GM18951 (cell line): ENCODE data around the gene S100A13.

Experiments
- POLR2A ChIP-seq: IDR thresholded peaks from 4 replicates; pipeline ENCODE4 v1.6.1; 2011; ENCODE audit warnings: mild to moderate bottlenecking; ENCODE audit not compliant: insufficient read length, insufficient read depth; ENCODE audit errors: extremely low read depth
- in situ Hi-C: fragments of 300-500 bp; cut with MboI; formaldehyde crosslinking; loops from one replicate; pipeline ENCODE4 v1.12.0; 2022; ENCODE audit warnings: low sequenced_read_pairs, mixed read lengths, inconsistent platforms; ENCODE audit not compliant: unreplicated experiment

The S100A13 gene

DNA sequence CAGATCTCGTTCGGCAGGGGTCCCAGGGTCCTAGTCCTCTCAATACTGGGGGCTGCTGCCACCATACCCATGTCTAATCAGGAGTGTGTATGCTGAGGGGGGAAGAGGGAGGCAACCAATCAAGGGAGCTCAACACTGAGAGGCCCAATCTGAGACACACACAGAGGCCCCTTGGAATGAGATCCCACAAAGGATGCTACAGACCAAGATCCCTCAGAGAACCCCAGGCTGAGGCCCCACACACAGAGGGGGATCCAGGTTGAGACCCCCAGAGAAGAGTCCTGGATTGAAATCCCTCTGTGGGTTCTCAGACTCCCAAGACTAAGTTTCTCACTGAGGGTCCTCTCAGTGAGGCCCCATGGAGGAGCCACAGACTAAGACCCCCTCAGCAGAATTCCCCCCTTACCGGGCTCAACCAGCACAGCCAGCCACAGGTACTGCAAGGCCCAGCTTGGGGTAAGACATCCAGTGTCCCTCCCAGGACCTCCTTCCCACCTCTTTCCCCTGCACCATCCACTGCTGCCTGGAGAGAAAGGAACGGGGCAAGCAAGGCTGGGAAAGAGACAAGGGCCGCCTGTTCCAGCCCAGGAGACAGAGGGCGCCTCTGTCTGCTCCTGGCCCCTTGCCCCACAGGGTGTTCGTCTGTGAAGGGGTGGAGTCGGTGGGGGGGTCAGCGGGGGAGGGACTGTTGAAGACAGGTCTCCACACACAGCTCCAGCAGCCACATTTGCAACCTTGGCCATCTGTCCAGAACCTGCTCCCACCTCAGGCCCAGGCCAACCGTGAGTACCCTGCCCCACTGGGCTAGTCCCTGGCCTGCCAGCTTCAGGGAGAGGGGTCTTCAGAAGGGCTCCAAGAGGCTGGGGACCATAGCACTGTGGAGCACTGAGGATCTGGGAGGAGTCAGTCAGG lies 666 bp upstream of the S100A13 start, which contains the start of gene S100A1:
TSS of gene S100A1 (plus strand) at position 720 of the 912 bp plus-strand sequence. CDS start 2,088 bp downstream, outside the sequence.
- TF ChIP-seq POLR2A: no peak
- in situ Hi-C loops: no loop called here

DNA sequence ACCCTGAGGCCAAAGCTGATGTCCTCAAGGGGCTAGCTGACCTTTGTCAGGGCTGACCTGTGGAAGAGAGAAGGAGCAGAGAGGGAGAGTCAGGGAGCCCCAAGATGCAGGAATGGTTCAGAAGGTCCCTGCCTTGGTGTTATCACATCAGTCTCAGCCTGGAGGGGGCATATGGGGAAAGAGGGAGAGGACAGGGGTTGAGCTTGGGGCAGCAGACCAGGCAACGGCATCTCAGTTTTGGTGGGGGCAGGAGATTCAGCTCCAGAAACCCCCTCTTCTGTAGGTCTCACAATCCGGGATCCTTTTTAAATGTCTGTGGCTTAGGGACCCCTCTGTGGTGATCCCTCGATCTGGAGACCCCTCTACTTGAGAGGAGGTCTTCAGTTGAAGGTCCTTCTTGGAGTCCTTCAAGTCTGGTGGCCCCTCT lies 815 bp downstream of the S100A13 start:
- no peak for TF ChIP-seq POLR2A
- in situ Hi-C loops: no loop called here

DNA sequence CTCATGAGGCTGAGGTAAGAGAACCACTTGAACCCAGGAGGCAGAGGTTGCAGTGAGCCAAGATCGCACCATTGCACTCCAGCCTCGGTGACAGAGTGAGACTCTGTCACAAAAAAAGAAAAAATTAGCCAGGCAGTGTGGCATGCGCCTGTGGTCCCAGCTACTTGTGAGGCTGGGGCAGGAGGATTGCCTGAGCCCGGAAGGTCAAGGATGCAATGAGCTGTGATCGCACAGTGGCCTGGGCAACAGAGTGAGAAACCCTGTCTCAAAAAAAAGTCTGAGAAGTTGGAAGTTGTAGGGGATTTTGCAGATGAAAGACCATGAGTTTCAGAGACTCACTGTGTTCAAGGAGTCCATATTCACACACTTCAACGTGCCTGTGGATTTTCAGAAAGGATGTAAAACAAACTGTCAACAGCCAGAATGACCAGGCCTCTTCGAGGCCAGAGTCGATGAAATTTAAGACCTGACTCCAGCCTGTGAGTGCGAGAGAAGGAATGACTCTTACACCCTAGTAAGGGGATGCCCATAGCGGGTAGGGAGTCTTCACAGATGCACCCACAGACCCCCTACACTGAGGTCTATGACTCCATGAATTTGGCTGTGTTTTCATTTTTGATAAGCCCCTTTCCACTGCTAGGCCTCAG lies 2.2 kb downstream of the S100A13 start:
- TF ChIP-seq POLR2A: no peak
- in situ Hi-C loops: no loop called here

DNA sequence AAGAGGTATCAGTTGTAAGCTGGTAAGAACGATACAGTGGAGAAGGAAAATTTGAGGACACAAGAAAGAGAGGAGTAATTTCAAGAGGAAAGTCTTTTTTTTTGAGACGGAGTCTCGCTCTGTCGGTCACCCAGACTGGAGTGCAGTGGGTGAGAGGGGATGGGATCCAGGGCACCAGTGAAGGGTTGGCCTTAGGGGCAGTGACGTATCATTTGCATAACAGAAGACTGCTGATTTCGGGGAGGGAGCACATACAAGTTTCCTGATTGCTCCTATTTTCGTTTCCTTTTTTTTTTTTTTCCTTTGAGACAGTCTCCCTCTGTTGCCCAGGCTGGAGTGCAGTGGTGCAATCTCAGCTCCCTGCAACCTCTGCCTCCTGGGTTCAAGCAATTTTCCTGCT lies 4.2 kb downstream of the S100A13 start:
- TF ChIP-seq POLR2A: no peak
- in situ Hi-C loops: no loop called here

DNA sequence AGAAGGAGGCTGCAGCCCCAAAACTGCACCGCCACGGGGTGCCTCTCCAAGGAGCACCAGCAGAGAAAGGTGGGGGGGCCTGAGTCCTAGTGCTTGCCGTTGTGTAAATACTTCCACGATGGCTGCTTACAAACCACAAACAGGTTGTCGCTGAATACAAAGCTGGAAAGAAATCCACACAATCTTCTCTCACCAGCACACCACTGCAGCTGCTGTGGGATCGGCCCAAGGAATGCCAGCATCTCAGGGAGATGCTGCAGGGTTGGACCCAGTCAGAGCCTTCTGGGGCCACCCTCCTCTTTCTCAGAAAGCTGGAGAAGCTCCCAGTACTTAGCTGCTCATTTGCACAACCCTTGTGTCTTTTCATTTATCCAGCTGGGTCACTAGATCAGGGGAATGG lies 8.1 kb downstream of the S100A13 start:
- in situ Hi-C loops: no loop called here
- TF ChIP-seq POLR2A: no peak

DNA sequence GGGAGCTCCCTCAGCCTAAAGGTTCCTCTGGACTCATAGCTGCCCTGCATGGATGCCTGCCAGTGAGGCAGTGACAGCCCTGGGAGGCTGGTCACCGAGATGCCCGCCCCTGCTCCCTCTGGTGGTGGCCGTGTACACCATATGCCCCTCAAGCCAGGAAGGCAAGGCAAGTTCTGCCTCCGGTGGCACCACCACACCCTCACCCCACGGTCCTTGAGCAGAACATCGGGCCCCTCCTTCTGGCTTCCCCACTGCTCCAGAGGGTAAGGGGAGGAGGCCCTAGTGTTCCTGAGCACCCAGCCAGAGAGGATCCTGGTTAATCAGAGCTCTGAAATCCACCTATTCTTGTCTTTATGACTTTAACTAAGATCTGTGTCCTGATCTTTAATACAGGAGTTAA lies 9.6 kb downstream of the S100A13 start:
- in situ Hi-C loops: no loop called here
- TF ChIP-seq POLR2A: no peak

DNA sequence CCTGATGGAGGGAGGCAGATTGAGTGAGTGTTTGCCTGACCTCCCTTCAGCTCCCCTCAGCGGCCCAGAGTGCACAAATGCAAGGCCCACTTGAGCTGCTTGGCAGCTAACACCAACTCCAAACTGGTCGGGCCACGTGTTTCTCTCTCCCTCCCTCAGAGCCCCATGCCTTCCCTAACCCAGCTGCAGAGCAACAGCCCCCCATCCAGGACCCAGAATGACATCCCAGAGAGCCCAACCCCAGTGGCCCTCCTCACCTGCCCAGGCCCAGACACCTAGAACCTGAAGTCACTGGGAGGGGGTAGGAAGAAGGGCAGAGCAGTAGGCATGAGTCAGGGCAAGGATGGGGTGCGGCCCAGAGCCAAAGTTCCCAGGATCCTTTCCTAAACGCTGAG lies 10.4 kb downstream of the S100A13 start:
- in situ Hi-C loops: no loop called here
- TF ChIP-seq POLR2A: no peak

DNA sequence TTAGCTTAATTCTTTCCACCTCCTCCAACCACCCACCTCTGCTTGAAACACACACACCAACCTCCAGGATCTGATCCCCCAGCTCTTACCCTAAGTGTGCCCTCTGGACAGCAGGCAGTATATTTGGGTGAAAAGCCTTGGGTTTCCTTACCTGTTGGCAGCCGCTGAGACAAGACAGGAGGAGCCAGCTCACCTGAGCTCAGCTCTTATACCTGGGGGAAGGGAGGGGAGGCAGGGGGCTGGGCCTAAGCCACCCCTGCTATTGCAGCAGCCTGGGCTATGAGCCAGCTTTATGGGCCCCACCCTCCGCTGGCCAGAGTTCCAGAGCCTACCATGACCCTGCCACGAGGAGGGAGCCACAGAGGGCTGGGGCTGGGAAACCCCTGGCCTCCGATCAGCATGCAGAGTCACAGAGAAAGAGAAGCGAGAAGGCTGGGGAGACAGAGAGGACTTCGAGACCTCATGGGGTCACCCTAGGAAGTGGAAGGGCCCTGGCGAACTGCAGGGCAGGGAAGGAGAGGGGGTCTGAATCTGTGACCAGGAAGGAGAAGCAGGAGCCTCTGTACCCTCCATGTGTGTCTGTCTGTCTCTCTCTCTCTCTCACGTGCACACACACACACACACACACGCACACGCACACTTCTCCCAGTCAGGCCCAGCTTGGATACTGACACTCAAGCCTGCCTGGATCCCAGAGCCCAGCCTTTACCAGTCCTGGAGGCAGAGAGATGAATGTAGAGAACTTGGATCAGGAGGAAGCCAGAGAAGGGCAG lies 11.0 kb downstream of the S100A13 start, which contains the start of gene S100A14:
TSS of gene S100A14 (minus strand) at position 182 of the 773 bp plus-strand sequence. CDS start 467 bp downstream, outside the sequence.
- no peak for TF ChIP-seq POLR2A
- in situ Hi-C loops: no loop called here

DNA sequence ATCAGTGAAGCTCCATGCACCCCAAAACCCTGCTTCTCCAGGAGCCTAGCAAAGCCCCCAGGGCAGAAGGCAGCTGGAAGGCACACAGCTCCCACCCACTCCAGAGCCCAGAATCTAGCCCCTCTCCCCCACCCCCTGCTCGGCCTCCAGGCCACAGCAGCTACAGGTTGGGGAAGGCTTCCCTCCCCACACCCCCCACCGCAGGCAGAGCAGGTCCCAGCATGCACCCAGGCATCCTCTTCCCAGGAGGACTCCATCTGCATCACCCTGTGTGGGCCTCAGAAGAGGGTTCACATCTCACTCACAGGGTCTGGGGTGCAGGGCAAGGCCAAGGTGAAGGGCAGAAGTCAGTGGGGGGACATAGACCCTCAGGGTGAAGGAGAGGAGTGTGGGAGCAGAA lies 11.9 kb downstream of the S100A13 start:
- TF ChIP-seq POLR2A: no peak
- in situ Hi-C loops: no loop called here

DNA sequence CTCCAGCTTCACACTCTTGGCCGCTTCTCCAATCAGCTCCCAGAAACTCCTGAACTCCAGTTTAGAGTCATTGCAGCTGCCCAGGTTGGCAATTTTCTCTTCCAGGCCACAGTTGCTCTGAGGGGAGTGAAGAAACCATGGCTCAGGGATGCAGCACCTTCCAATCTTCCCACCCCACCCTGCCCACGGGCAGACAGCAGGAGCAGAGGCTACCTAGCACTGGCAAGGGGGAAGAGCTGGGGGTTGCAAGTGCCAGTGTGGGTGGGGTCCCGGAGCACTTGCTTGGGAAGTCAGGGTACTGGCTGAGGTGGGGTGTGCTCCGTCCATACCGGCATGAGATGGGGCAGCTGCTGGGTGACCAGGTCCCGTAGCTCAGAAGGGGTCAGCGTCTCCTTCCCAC lies 12.4 kb downstream of the S100A13 start:
- TF ChIP-seq POLR2A: no peak
- in situ Hi-C loops: no loop called here

DNA sequence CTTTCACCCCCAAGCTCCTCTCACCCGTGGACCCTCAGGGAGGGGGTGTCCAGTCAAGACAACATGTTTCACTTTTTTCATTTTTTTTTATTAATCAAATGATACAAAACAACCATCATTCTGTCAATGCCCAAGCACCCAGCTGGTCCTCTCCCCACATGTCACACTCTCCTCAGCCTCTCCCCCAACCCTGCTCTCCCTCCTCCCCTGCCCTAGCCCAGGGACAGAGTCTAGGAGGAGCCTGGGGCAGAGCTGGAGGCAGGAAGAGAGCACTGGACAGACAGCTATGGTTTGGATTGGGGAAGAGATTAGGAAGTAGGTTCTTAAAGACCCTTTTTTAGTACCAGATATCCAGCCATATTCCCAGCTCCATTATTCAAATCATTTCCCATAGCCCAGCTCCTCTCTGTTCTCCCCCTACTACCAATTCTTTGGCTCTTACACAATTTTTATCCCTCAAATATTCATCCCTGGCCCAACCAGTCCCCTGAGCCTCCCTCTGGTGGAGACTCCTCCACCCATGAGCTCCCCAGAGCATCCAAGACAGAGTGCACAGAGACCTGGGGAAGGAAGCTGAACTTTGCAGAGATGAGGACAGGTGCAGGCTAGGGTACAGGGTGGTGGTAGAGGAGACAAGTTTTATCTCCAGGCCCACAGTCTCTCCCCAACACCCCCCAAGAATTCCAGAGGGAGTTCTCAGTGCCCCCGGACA lies 13.0 kb downstream of the S100A13 start:
- TF ChIP-seq POLR2A: no peak
- in situ Hi-C loops: no loop called here

DNA sequence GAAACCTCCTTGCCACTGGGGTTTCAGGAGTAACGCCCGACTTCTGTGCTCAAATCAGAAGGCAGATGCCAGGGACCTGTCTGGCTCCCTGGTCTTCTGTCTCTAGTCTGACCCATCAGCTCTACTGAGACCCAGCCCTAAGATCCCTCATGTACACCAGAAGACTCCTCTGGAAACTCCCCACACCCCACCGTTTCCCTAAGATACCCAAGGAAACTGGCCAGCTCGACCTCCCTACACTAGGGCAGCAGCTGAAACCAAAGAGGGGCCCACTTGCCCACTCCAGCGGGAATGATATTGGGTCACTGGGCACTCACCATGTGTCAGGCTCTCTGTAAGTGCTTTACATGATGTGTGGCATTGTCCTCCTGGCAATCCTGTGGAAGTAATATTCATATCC lies 13.9 kb downstream of the S100A13 start:
- TF ChIP-seq POLR2A: no peak
- in situ Hi-C loops: no loop called here

DNA sequence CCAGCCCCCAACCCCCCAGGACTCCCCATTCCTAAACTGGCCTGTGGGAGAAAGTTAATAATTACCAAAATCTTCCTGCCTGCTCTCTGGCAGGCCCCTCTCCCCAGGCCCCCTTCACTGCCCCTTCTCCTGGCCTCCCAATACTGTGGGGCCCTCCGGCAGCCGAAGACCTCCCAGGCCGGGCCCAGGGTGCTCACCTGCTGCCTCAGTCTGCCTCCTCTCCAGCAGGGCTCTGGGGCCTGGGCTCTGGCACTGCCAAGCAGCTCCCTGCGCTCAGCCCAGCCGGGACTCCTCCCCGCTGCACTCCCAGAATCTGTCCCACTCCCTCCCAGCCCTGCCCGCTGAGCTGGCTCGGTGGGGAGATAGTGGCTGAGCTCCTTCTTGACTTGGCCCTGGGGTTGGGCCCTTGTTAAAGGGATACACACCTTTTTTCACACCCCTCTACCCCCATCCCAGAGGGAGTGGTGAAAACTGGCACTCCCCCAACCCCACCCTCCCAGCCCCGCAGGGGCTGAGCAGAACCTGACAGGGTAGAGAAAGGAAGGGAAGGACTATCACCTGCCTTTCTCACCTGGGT lies 14.5 kb downstream of the S100A13 start, which contains the start of gene S100A16:
TSS of gene S100A16 (minus strand) at position 383 of the 577 bp plus-strand sequence. CDS start 4,986 bp downstream, outside the sequence.
- no peak for TF ChIP-seq POLR2A
- in situ Hi-C loops: no loop called here
